Central memory CD8-positive, alpha-beta T cell (primary cell): ENCODE measurements around the gene LYRM4.

Experiments used
- ATAC-seq: fragments of 150-1000 bp; cut with Tn5 transposase; replicated peaks from 2 replicates; pipeline ENCODE4 v1.10.0; 2022; ENCODE audit warnings: mild to moderate bottlenecking, moderate FRiP score, moderate number of reproducible peaks; ENCODE audit not compliant: poor library complexity, severe bottlenecking; ENCODE audit errors: extremely low read depth
- DNase-seq, 2 donors: peaks; one replicate each; pipeline ENCODE4 v3.0.0; 2021; ENCODE audit warnings: low spot score in 2 of 2
- H3K27ac Mint-ChIP-seq: one replicate; pipeline ENCODE4 v1.8.0; 2022; ENCODE audit warnings: low read depth, mild to moderate bottlenecking, moderate library complexity, mixed read lengths
- H3K27me3 Mint-ChIP-seq: one replicate; pipeline ENCODE4 v1.8.0; 2022; ENCODE audit warnings: mixed read lengths
- H3K36me3 Mint-ChIP-seq: one replicate; pipeline ENCODE4 v1.8.0; 2022; ENCODE audit warnings: mild to moderate bottlenecking, moderate library complexity, mixed read lengths; ENCODE audit not compliant: insufficient read depth
- H3K4me1 Mint-ChIP-seq: one replicate; pipeline ENCODE4 v1.8.0; 2022; ENCODE audit warnings: mixed read lengths
- H3K4me3 Mint-ChIP-seq: one replicate; pipeline ENCODE4 v1.8.0; 2022; ENCODE audit warnings: mild to moderate bottlenecking, moderate library complexity, mixed read lengths
- H3K9me3 Mint-ChIP-seq: one replicate; pipeline ENCODE4 v1.8.0; 2022; ENCODE audit warnings: mixed read lengths

LYRM4 gene

DNA sequence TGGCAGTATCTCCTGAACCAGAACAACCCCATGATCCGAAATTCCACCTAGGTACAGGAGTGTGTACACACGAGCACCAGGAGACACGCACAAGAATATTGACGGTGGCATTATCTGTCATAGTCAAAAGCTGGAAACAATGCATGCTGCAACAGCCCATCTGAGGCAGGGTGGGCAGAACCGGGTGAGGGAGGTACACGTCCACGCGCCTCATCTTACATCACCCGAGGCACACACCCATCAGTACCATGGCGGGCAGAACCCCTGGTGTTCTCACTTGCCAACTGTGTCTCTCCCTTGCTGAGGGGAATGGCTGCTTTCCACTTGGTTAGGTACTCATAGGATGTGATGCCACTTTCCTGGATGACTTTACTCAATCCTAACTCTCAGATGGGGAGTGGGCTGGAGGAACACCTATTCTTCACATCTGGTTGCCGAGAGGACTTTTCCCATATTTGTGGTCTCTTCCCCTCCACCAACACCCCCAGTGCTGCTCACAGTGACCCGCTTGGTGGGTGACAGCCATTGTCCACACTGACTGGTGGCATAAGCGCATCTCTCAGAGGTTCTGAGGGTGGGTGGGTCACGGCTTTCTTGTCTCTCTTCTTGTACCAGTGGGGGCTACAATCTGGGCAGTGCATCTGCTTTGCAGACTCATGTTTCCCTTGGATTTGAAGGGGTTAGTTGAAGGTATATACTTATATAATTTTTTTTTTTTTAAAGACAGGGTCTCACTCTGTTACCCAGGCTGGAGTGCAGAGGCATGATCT, 162.1 kb downstream of the LYRM4 start:
- ATAC-seq (no peak), DNase-seq (no peak)
- H3K36me3 Mint-ChIP-seq: no peaks in the 10 kb centered on the region
- no peaks in the 10 kb centered on the region for H3K9me3 Mint-ChIP-seq
- H3K4me3 Mint-ChIP-seq: no peak overlapping the region
- no peak overlapping the region for H3K27ac Mint-ChIP-seq
- H3K27me3 Mint-ChIP-seq: no peaks in the 10 kb centered on the region
- no peaks in the 10 kb centered on the region for H3K4me1 Mint-ChIP-seq

- Mint-ChIP-seq H3K4me1 (no peaks in the 10 kb centered on the region), H3K27me3 (peaks cover 6% of the 10 kb centered on the region), H3K4me3 (no peak overlapping the region), H3K9me3 (no peaks in the 10 kb centered on the region), H3K27ac (no peak overlapping the region), H3K36me3 (no peaks in the 10 kb centered on the region)
- ATAC-seq: no peak
- DNase-seq: no peak
Measured at GRCh38 chr6:5096482-5096881, 164.3 kb downstream of the LYRM4 start.

- H3K4me3 Mint-ChIP-seq: no peak overlapping the region
- ATAC-seq: no peak
- no peaks in the 10 kb centered on the region for H3K4me1 Mint-ChIP-seq
- no peak overlapping the region for H3K27ac Mint-ChIP-seq
- peaks cover 18% of the 10 kb centered on the region for H3K27me3 Mint-ChIP-seq
- DNase-seq: no peak
- no peaks in the 10 kb centered on the region for H3K36me3 Mint-ChIP-seq
- H3K9me3 Mint-ChIP-seq: no peaks in the 10 kb centered on the region
Measured at GRCh38 chr6:5095236-5095635, 165.5 kb downstream of the LYRM4 start.

DNA sequence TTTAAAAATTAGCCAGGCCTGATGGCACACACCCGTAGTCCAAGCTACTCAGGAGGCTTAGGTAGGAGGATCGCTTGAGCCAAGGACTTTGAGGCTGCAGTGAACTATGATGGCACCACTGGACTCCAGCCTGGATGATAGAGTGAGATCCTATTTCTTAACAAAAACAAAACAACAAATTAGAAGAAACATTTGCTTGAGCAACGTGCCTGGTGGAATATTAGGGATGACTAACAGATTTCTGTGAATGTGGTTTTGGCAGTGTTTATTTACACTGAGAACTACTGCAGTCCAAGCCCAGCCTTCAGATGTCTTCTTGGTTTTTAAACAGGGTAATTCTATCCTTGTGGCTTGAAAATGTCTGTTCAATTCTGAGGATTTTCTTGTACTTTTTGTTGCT, 166.4 kb downstream of the LYRM4 start:
- Mint-ChIP-seq H3K9me3 (no peaks in the 10 kb centered on the region), H3K36me3 (no peaks in the 10 kb centered on the region), H3K27me3 (peaks cover 20% of the 10 kb centered on the region), H3K27ac (no peak overlapping the region), H3K4me3 (no peak overlapping the region), H3K4me1 (peaks cover 5% of the 10 kb centered on the region)
- ATAC-seq (no peak), DNase-seq (no peak)

GRCh38 chr6:5093231-5094015, 167.3 kb downstream of the LYRM4 start:
- no peaks in the 10 kb centered on the region for H3K36me3 Mint-ChIP-seq
- H3K4me3 Mint-ChIP-seq: no peak overlapping the region

GRCh38 chr6:5091210-5092069, 169.3 kb downstream of the LYRM4 start:
- ATAC-seq: no peak
- Mint-ChIP-seq H3K36me3 (no peaks in the 10 kb centered on the region), H3K27ac (no peak overlapping the region), H3K27me3 (peaks cover 34% of the 10 kb centered on the region), H3K4me3 (no peak overlapping the region), H3K4me1 (peaks cover 5% of the 10 kb centered on the region), H3K9me3 (no peaks in the 10 kb centered on the region)
- no peak for DNase-seq

More at GRCh38 chr6:5093231-5094015, 167.3 kb downstream of the LYRM4 start:
- Mint-ChIP-seq H3K27ac (no peak overlapping the region), H3K27me3 (peaks cover 20% of the 10 kb centered on the region), H3K4me1 (peaks cover 5% of the 10 kb centered on the region), H3K9me3 (no peaks in the 10 kb centered on the region)
- DNase-seq (no peak), ATAC-seq (no peak)

DNA sequence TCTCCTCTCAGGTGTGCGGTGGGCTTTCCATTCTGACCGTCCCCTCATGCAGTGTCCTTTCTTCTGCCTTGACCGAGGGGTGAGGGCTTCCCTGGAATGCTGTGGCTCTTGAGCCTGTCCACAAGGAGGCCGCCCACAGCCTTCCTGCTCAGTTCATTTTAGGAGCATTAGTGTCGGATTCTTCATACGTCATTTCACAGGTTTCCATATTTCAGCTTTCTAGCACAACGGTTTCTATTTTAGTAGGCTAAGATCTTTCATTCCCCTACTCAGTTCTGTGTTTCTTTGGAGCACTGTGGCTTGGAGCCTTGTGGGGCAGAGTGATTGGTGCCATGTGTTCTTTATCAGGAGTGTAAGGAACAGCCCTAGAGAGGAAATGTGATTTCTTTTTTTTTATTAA, 170.1 kb downstream of the LYRM4 start:
- no peak overlapping the region for H3K4me3 Mint-ChIP-seq
- no peak for DNase-seq

GRCh38 chr6:5089481-5090438, 171.0 kb downstream of the LYRM4 start:
- no peak for DNase-seq
- Mint-ChIP-seq H3K9me3 (no peaks in the 10 kb centered on the region), H3K36me3 (no peaks in the 10 kb centered on the region), H3K4me3 (no peak overlapping the region), H3K27me3 (peaks cover 36% of the 10 kb centered on the region), H3K27ac (no peak overlapping the region), H3K4me1 (peaks cover 5% of the 10 kb centered on the region)
- no peak for ATAC-seq

More for the DNA sequence above, 170.1 kb downstream of the LYRM4 start:
- H3K27ac Mint-ChIP-seq: no peak overlapping the region
- peaks cover 5% of the 10 kb centered on the region for H3K4me1 Mint-ChIP-seq
- H3K27me3 Mint-ChIP-seq: peaks cover 36% of the 10 kb centered on the region
- no peaks in the 10 kb centered on the region for H3K9me3 Mint-ChIP-seq
- H3K36me3 Mint-ChIP-seq: no peaks in the 10 kb centered on the region
- no peak for ATAC-seq

DNA sequence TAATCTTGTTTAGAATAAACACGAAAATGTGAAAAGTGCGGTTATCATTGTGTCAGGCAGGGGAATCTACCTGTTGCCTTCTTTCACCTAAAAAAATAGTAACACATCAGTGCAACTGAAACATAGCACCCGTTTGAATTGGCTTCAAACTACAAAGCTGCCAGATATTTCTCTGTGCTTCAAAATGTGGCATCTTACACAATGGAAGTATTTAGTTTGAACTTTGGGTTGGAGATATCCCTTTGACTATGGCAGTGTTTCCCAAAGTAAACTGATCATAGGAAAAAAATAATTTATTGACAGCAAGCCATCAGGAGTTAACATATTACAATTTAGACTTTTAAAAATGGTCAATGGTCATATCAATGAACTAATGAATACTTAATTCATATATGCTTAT, 172.0 kb downstream of the LYRM4 start:
- Mint-ChIP-seq H3K4me1 (peaks cover 5% of the 10 kb centered on the region), H3K9me3 (no peaks in the 10 kb centered on the region), H3K27ac (no peak overlapping the region), H3K36me3 (no peaks in the 10 kb centered on the region), H3K4me3 (no peak overlapping the region), H3K27me3 (peaks cover 40% of the 10 kb centered on the region)
- DNase-seq (no peak), ATAC-seq (no peak)

- H3K36me3 Mint-ChIP-seq: no peaks in the 10 kb centered on the region
- no peak overlapping the region for H3K4me3 Mint-ChIP-seq
- ATAC-seq (no peak), DNase-seq (no peak)
- no peak overlapping the region for H3K27ac Mint-ChIP-seq
- H3K9me3 Mint-ChIP-seq: no peaks in the 10 kb centered on the region
- peaks cover 5% of the 10 kb centered on the region for H3K4me1 Mint-ChIP-seq
- peaks cover 54% of the 10 kb centered on the region for H3K27me3 Mint-ChIP-seq
Measured at GRCh38 chr6:5087389-5087788, 173.4 kb downstream of the LYRM4 start.

- DNase-seq: no peak
- ATAC-seq: no peak
- Mint-ChIP-seq H3K27me3 (peaks cover 57% of the 10 kb centered on the region), H3K4me3 (no peak overlapping the region), H3K27ac (no peak overlapping the region), H3K36me3 (no peaks in the 10 kb centered on the region), H3K9me3 (no peaks in the 10 kb centered on the region), H3K4me1 (peaks cover 5% of the 10 kb centered on the region)
Measured at GRCh38 chr6:5086294-5086890, 174.4 kb downstream of the LYRM4 start.
